SJSA1 (cell line): Measurements from ENCODE around the gene STAB2. TPM values are rescaled to one million over a fixed set of nuclear protein-coding genes. Genes with fewer than 3 reads are reported as not detected.
A peak's percentile ranks its signal among the peaks of the same experiment; 100 is the strongest.

Source experiments
- DNase-seq, 2 experiments: peaks; one replicate each; pipeline ENCODE4 v3.0.0-alpha.2; 2015 to 2020; ENCODE audit warnings: low spot score in 2 of 2, low read depth in 1 of 2
- H3K27ac ChIP-seq: fragments of 250-450 bp; sonication (Bioruptor Pico); 2 replicates; pipeline ENCODE4 v1.5.1; 2020; ENCODE audit warnings: mild to moderate bottlenecking, moderate library complexity
- H3K27me3 ChIP-seq: fragments of 250-450 bp; sonication (Bioruptor Pico); replicated peaks from 2 replicates; pipeline ENCODE4 v1.5.1; 2020; ENCODE audit warnings: mild to moderate bottlenecking, moderate library complexity
- H3K36me3 ChIP-seq: fragments of 250-450 bp; sonication (Bioruptor Pico); 2 replicates; pipeline ENCODE4 v1.5.1; 2020; ENCODE audit warnings: mild to moderate bottlenecking
- H3K4me1 ChIP-seq: fragments of 250-450 bp; sonication (Bioruptor Pico); replicated peaks from 2 replicates; pipeline ENCODE4 v1.6.1; 2021; ENCODE audit warnings: mild to moderate bottlenecking
- H3K4me3 ChIP-seq: fragments of 250-450 bp; sonication (Bioruptor Pico); 2 replicates; pipeline ENCODE4 v1.5.1; 2020; ENCODE audit warnings: mild to moderate bottlenecking
- H3K9me3 ChIP-seq: fragments of 250-450 bp; sonication (Bioruptor Pico); replicated peaks from 2 replicates; pipeline ENCODE4 v1.5.1; 2020; ENCODE audit warnings: mild to moderate bottlenecking
- total RNA-seq: library from RNA; depleted of rRNA; stranded (reverse); fragments of >200 nt; shearing (Covaris generic); gene quantifications from 2 replicates; pipeline ENCODE4 v1.2.3, GENCODE V29; 2014

Gene STAB2
- total RNA-seq, 1 experiment from 2014 or later = not detected

DNA sequence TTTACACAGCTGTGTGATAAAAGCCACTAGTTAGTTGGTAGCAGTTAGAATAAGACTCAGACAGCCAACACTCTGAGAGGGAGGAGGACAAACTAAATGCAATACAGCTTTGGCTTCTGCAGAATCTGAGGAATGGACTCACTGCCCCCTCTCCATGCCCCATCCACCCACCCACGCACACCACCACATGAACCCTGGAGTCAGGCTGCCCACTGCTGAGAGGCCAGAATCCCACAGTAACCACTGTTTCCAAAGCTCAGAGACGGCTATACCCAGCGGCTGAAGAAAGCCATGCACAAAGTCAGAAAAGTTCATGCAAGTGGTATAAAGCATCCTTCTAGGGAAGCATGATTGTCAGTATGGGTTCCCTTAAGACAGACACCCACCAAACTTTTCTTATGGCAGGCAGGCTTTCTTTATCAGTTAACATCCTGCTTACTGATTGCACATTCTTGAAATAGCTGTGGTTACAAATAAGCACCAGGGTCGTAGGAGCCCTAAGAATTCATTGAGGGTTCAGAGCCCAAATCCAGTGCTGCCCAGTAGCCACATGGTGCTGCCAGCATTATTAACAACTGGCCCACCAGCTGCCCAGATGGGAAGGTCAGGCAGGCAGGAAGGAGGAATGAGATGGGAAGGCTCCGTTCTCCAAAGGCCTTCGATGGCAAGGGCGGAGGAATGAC lies 192.5 kb downstream of the STAB2 start:
- H3K9me3 ChIP-seq = no peaks in the 10 kb centered on the region
- peak in 1 of 2 experiments; percentile 21 for DNase-seq
- peaks cover 17% of the 10 kb centered on the region for H3K4me1 ChIP-seq
- no peak overlapping the region for H3K27ac ChIP-seq
- no peaks in the 10 kb centered on the region for H3K27me3 ChIP-seq
- peaks cover 63% of the 10 kb centered on the region for H3K36me3 ChIP-seq
- no peak overlapping the region for H3K4me3 ChIP-seq

DNA sequence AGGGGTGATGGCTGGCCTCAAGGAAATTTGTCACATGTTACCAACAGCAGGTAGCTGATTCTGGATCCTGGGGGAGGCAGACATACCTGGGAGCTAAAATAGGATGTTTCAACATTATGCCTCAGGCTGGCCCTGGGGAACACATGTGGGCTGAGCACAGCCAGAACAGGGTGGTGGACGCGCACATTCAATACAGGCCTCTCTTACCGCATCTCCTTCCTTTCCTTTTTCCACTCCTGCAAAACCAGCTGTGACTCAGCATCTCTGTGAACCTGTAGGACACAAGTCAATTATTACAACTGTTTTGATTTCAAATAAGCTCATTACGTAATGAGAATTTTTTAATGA lies 193.0 kb downstream of the STAB2 start:
- H3K4me1 ChIP-seq = peaks cover 17% of the 10 kb centered on the region
- DNase-seq = no peak
- no peak overlapping the region for H3K4me3 ChIP-seq
- peaks cover 68% of the 10 kb centered on the region for H3K36me3 ChIP-seq
- H3K27me3 ChIP-seq = no peaks in the 10 kb centered on the region
- H3K9me3 ChIP-seq = no peaks in the 10 kb centered on the region
- no peak overlapping the region for H3K27ac ChIP-seq

DNA sequence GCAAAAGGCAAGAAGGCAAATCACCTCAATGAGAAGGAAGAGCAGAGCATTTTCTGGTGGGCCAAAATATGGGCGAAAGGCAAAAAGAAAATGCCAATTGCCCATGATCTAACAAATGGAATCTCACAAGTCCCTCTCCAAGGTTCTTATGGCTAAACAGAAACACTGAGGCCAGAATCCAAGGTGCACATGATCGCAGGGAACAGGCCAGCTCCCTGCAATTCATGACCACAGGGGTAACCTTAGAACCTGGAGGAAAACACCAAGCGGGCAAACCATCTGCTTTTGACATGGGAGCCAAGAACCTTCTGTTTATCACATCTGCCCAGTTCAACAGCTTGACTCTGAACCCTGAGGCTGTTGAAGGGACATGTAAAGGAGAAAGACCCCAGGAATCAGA lies 193.9 kb downstream of the STAB2 start:
- Histone ChIP-seq H3K4me3 (no peak overlapping the region), H3K27ac (no peak overlapping the region), H3K4me1 (peaks cover 17% of the 10 kb centered on the region), H3K36me3 (peaks cover 69% of the 10 kb centered on the region), H3K9me3 (no peaks in the 10 kb centered on the region), H3K27me3 (no peaks in the 10 kb centered on the region)
- no peak for DNase-seq

DNA sequence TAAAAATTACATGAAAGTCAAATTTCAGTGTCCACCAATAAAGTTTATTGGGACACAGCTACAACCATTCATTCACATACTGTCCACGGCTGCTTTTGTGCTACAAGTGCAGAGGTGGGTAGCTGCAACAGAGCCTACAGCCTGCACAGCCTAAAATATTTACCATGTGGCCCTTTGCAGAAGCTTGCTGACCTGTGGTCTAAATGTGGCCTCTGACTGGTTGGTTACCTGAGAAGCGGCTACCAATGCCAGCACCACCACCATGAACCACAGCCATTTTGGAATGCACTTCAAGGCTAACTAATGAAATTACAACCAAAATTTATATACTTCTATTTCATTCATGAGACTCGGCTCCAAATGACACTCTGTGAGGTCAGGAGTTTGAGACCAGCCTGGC lies 195.3 kb downstream of the STAB2 start:
- no peak overlapping the region for H3K27ac ChIP-seq
- H3K9me3 ChIP-seq = no peaks in the 10 kb centered on the region
- DNase-seq = no peak
- no peaks in the 10 kb centered on the region for H3K27me3 ChIP-seq
- H3K4me1 ChIP-seq = peaks cover 17% of the 10 kb centered on the region
- peaks cover 61% of the 10 kb centered on the region for H3K36me3 ChIP-seq
- H3K4me3 ChIP-seq = no peak overlapping the region

DNA sequence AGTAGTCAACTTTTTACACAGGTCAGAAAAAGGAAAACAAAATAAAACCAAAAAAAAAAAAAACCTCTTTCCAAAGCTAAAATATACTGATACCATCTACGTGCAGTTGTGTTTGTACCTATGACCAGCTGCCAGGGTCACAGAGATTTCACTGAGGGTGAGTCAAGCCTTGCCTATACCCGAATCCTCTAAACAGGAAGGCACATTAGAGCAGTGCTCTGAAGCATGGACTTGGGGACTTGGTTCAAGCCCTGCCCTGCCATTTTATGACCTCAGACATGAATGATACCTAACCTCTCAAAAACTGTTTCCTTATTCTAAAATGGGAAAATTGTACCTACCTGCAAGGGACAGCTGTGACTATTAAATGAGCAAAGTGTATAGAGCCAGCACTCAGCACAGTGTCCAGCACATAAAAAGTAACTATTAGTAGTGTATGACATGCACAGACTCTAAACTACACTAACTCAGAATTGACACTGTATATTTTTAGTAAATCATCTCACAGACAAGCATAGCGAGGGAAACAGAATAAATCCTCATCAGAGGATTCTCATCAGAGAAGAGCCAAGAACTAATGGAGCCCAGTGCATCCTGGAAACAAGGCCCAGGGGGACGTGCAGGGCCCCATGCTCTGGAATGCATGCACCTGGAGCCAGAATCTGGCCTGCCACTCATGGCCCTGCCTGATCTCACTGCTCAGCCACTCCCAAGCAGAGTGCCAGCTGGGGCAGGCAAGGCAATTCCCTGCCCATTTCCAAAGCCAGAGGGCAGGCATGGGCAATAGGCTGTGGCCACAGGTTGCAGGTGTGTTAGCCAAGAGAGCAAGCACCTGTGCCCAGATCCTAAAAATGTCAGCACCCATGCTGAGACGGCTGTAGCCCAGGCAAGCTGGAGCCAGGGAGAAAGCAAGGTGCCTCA lies 196.9 kb downstream of the STAB2 start:
- H3K27ac ChIP-seq = no peak overlapping the region

DNA sequence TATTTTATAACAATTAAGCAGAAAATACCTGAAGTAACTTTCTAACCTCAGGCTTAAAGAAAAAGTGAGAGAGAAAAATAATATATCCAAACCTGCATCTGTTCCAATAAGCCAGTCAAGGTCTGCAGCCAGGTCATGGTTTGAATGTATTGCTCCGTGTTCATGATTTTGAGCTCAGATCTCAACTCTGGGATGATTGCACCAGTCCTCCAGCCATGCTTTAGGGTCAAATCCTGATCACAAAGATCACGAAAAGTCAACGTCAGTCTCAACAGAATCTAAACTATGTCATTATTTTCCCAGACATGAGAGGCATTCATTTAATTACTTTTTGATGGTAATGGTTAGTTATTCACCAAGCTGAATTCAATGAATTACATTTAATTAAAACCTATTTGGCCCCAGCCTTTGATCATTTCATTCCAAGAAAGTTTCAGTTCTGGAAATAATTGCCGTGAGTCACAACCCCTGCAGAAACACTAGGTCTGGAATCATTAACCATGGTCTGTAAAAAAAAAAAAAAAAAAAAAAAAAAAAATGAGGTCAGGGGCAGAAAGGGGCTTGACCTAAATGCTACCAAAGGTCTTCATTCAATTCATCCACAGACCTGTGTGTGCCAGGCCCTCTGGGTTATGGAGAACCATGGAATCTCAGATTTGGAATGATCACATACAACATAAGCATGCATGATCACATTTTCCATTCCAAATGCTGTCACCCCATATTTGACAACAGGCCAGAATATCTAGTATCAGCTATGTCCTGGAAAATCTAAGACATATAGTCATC lies 198.4 kb downstream of the STAB2 start:
- no peak for DNase-seq
- H3K27me3 ChIP-seq = no peaks in the 10 kb centered on the region
- no peaks in the 10 kb centered on the region for H3K4me1 ChIP-seq
- no peak overlapping the region for H3K4me3 ChIP-seq
- H3K27ac ChIP-seq = no peak overlapping the region
- peaks cover 42% of the 10 kb centered on the region for H3K36me3 ChIP-seq
- no peaks in the 10 kb centered on the region for H3K9me3 ChIP-seq

More for the DNA sequence above, 196.9 kb downstream of the STAB2 start:
- no peak for DNase-seq
- Histone ChIP-seq H3K36me3 (peaks cover 54% of the 10 kb centered on the region), H3K9me3 (no peaks in the 10 kb centered on the region), H3K4me3 (no peak overlapping the region), H3K27me3 (no peaks in the 10 kb centered on the region), H3K4me1 (peaks cover 14% of the 10 kb centered on the region)

DNA sequence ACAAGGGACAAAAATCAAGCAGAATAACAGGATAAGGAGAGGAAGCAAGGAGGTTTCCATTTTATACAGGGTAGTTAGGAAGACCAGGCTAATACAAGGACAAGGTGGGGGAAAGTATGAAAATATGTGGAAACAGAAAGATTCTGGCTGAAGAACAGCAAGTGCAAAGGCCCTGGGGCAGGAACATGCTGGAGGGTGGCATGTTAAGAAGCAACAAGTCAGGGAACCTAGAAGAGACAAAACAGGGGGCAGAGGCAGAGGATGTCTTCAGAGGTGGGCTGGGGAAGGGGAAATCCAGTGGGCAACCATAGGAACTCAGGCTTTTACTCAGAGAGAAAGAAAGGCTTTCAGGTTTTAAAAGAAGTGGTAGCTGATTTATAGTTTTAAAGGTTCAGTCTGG lies 199.1 kb downstream of the STAB2 start:
- peaks cover 46% of the 10 kb centered on the region for H3K36me3 ChIP-seq
- no peak overlapping the region for H3K4me3 ChIP-seq
- no peak overlapping the region for H3K27ac ChIP-seq
- H3K9me3 ChIP-seq = no peaks in the 10 kb centered on the region
- no peaks in the 10 kb centered on the region for H3K27me3 ChIP-seq
- DNase-seq = no peak
- H3K4me1 ChIP-seq = no peaks in the 10 kb centered on the region

DNA sequence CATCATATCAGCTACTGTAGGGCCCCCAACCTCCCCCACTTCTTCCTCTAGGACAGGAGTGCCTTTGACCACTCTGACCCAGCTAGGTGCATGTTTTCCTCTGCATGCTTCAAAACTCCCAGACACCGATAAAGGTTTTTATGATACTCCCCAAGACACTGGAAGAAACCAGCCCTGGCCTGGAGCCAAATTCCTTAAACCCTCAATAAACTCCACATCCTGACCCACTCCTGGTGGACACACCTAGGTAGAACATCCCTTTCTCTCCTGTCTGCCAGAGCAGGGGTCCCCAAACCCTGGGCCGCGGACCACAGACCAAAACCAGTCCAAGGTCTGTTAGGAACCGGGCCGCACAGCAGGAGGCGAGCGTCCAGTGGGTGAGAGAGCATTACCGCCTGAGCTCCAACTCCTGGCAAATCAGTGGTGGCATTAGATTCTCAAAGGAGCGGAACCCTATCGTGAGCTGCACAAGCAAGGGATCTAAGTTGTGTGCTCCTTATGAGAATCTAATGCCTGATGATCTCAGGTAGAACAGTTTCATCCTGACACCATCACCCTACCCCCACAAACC lies 204.4 kb downstream of the STAB2 start:
- H3K27ac ChIP-seq = no peak overlapping the region
- DNase-seq = no peak
- no peak overlapping the region for H3K4me3 ChIP-seq
- no peaks in the 10 kb centered on the region for H3K27me3 ChIP-seq
- H3K36me3 ChIP-seq = peaks cover 50% of the 10 kb centered on the region
- H3K4me1 ChIP-seq = no peaks in the 10 kb centered on the region
- H3K9me3 ChIP-seq = no peaks in the 10 kb centered on the region

DNA sequence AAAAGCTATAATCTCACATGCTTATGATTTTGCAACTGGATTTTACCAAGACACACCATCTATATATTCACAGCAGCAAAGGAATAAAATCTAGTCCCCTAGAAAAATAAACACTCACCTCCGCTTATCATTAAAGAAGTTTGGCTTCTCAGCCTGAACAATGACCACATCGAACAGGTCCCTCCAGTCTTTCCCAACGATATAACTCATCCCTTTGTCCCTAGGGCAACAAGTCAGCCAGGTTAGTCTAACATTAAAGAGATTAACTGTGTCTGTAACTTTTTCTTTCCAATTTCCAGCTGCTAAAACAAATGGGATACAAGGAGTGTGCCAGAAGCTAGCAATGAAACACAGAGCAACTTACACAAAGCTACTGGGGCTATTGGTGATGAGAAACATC lies 206.0 kb downstream of the STAB2 start:
- Histone ChIP-seq H3K9me3 (no peaks in the 10 kb centered on the region), H3K36me3 (peaks cover 58% of the 10 kb centered on the region), H3K4me3 (no peak overlapping the region), H3K27me3 (no peaks in the 10 kb centered on the region), H3K4me1 (no peaks in the 10 kb centered on the region), H3K27ac (no peak overlapping the region)
- no peak for DNase-seq

DNA sequence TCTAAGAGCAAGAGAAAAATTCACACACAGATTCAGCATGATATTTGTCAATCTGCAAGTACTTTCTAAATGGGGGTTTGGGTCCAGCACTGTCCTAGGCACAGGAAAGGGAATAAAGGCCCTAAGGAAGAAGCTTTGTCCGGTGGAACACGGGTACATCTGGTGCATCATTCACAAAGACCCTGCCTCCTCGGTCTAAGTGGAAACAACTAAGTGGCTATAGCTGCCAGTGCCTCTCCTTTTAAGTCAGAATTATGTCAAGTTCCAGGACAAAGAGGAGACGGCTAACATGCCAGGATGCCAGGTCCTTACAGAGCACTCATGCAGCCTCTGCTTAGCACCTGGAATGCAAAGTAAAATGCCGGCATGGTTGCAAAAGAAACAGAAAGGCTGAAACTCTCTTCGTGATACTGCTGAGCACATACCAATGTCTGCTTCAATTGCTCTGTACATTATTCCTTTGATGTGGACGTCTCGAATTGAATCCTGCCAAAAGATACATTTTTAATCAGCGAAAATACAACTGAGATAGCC lies 206.5 kb downstream of the STAB2 start:
- DNase-seq = no peak
- no peak overlapping the region for H3K4me3 ChIP-seq
- no peaks in the 10 kb centered on the region for H3K27me3 ChIP-seq
- no peaks in the 10 kb centered on the region for H3K9me3 ChIP-seq
- H3K4me1 ChIP-seq = no peaks in the 10 kb centered on the region
- peaks cover 62% of the 10 kb centered on the region for H3K36me3 ChIP-seq
- H3K27ac ChIP-seq = no peak overlapping the region

DNA sequence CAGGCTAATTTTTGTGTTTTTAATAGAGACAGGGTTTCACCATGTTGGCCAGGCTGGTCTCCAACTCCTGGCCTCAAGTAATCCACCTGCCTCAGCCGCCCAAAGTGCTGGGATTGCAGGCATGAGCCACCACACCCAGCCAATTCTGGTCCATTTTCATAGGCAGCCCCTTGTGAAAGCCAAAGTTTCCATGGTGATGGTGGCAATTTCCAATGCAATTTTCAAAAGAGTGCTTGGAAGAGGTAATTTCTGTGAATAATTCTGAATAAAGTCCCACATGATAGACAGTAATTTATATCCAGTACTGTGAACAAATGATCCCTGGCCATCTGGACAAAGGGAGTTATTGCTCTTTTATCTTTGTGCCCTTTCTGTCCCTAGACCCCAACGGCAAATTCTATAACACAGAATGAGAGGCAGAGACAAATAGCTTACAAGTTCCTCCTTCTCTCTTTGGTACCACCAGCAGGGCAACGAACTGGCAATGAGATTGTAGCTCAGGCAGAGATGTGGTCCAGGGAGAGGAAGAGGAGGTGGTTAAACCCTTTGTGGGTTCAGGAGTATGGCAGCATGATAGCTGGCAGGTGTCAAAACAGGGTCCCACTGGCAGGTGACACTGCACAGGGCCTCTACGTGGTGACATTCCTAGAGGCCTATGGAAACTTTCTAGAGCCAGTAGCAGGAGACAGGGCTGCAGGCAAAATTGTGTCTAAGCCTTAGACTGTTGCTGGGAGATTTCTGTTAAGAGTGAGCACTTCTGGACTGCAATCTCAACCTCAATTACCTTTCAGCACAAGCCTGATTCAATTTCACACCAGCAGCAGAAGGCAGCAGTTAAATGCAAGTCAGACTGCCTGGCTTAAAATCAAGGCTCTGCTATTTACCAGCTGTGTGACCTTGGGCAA lies 207.5 kb downstream of the STAB2 start:
- Histone ChIP-seq H3K36me3 (peaks cover 62% of the 10 kb centered on the region), H3K27me3 (no peaks in the 10 kb centered on the region), H3K27ac (no peak overlapping the region), H3K4me1 (no peaks in the 10 kb centered on the region), H3K9me3 (no peaks in the 10 kb centered on the region), H3K4me3 (no peak overlapping the region)
- no peak for DNase-seq

DNA sequence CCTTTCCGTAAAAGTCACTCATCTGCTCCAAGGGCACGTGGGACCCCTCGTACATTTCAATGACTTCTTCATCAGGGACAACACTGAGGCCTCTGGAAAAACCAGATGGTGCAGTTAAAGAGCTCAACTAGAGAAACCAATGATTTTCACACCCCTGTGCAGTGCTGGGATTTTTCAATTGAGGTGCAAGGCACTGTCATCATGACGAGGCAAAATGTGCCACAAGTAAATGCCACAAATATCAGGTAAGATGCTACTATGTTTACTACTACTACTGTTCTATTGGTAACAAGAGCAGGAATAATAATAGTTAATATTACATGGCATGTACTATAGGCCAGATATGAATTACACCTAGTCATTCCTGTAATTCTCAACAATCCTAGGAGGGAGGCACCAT lies 211.5 kb downstream of the STAB2 start:
- no peaks in the 10 kb centered on the region for H3K9me3 ChIP-seq
- no peak for DNase-seq
- no peak overlapping the region for H3K27ac ChIP-seq
- H3K4me1 ChIP-seq = no peaks in the 10 kb centered on the region
- H3K27me3 ChIP-seq = no peaks in the 10 kb centered on the region
- peaks cover 43% of the 10 kb centered on the region for H3K36me3 ChIP-seq
- H3K4me3 ChIP-seq = no peak overlapping the region

DNA sequence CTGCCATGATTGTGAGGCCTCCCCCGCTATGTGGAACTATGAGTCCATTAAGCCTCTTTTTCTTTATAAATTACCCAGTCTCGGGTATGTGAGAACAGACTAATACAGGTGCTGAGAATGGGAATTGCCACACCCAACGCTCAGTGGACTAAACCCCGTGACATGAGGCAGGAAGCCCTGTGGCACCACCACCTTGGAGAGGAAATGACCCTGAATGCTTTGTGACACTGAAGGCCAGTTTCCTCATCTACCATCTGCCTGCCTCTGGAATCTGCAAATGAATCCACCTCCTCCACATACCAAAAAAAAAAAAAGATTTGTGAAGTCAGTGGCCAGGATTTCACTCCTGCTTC lies 212.4 kb downstream of the STAB2 start:
- no peak overlapping the region for H3K4me3 ChIP-seq
- H3K27me3 ChIP-seq = no peaks in the 10 kb centered on the region
- peaks cover 2% of the 10 kb centered on the region for H3K4me1 ChIP-seq
- DNase-seq = no peak
- no peaks in the 10 kb centered on the region for H3K9me3 ChIP-seq
- H3K27ac ChIP-seq = no peak overlapping the region
- H3K36me3 ChIP-seq = peaks cover 39% of the 10 kb centered on the region
